Measurements from ENCODE around the gene UBE3C.

GRCh38 chr7:157292770-157293412 is 154.2 kb downstream of the UBE3C start:
- TF ChIP-seq FOXM1 (IDR thresholded peaks at IDR 0.05; ENCODE audit: borderline replicate concordance) (no peak), SUZ12 (IDR thresholded peaks at IDR 0.05) (no peak), LEF1 (IDR thresholded peaks at IDR 0.05; ENCODE audit: borderline replicate concordance) (no peak), TARDBP (IDR thresholded peaks at IDR 0.05) (no peak)

Data from HEK293T (cell line).